KBM-7 (cell line): ENCODE data around the gene RARB.

Experiments used
- DNase-seq: peaks from one replicate; pipeline ENCODE4 v3.0.0-alpha.2; 2015
- in situ Hi-C: fragments of 300-500 bp; cut with MboI; formaldehyde crosslinking; loops from 2 replicates; pipeline ENCODE4 v1.14.3; 2020; ENCODE audit warnings: low sequenced_read_pairs, low pct_unique_long_range_greater_than_20kb, mixed read lengths

Gene RARB

DNA sequence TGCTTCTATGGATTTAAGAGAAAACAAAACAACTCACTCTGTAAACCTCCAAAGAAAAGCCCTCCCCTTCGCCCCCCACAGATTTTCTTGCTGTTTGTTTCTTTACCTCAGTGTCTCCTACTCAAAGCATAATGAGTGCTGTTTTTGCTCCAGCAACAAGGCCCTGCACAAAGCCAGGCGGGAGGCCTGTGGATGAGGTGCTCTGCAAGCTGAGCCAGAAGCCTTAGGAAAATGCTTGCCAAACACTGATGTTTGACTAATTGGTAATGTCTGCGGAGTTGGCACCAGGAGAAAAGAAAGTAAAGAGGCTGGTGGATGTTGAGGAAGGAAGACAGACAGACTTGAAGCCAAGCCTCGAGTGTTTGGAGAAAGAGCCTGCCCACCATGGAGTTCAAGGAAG lies 99.7 kb downstream of the RARB start:
- no peak for DNase-seq
- in situ Hi-C loops = no loop called here

DNA sequence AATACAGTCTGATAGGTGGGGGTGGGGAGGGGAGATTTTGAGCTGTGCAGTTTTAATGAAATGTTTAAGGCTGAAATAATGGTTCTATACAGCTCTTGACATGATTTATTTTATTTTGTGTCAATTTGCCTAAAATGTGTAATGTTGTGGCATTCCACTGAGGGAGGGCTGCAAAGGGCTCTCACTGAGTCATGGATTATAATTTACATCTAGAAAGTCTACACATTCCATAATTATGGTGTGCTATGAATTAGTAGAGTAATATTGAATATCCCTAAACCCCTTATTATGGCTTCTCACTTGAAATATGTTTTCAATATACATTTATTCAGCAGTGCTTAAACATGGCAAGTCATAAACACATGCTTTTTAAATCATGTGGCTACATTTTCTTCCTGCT lies 103.9 kb downstream of the RARB start:
- no peak for DNase-seq
- in situ Hi-C loops = no loop called here

DNA sequence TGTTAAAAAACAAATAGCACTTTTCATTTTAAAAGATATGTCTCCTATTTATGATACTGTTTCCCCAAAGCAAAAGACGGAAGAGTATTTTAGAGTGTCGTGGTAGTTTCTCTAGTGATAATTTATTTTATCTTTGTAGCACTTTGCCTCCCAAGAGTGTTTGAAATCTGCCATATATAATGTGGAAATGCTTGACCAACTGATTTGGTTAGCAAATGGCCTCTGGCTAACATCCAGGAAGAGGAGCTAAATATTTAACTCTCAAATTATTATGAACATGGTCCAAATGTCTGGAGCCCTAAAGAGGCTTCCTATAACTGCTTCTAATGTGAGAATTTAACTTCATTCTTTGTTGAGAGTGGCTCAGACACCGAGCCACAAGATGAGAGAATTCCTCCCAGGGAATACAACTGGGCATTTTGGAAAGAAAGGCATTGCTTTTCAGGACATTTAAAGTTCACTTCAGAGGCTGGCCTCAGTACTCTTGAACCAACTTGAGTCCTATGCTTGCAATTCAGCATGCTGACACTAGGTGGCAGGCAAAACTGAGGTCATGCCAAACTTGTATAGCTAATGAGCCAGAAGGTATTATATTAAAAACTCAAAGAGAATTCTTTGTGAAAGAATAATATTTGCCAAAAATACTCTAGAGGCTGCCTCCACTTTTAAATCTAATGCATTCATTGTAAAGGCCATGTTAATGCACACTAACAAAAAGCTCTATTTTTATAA lies 104.5 kb downstream of the RARB start:
- in situ Hi-C loops = no loop called here
- peak; percentile 32 for DNase-seq

DNA sequence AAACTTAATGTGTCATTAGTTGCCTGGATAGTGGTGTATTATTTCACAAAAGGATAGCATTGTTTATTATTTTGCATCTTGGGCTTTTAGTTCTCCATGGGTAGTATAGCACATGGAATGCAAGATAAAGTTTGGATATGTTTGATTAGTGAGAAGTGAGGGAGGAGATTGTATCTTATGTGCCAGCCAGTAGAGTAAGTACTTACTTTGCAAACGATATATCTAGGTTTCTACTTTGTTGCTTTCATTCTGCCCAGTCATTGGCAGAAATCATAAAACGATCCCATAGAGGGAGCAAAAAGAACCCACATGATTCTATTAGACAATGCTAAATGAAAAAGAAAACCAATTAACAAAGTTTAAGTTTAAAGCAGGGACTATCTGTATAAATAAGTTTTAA lies 105.3 kb downstream of the RARB start:
- in situ Hi-C loops = no loop called here
- no peak for DNase-seq

DNA sequence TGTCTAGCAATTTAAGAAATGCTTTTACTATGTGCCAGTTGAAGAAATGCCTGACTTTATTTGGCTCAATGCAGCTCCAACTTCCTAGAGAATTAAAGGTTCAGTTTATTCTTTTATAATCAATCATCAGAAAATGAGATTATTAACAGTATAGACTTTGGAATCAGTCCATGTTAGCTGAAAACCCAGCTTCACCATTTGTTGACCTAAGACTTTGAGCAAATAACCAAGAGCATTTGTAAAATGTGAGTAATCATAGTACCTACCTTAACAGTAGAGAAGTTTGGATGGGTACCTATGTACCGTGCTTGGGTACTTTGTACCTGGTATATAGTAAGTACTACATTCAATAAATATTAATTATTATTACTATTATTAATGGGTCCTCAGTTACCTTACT lies 105.9 kb downstream of the RARB start:
- DNase-seq = no peak
- in situ Hi-C loops = no loop called here

DNA sequence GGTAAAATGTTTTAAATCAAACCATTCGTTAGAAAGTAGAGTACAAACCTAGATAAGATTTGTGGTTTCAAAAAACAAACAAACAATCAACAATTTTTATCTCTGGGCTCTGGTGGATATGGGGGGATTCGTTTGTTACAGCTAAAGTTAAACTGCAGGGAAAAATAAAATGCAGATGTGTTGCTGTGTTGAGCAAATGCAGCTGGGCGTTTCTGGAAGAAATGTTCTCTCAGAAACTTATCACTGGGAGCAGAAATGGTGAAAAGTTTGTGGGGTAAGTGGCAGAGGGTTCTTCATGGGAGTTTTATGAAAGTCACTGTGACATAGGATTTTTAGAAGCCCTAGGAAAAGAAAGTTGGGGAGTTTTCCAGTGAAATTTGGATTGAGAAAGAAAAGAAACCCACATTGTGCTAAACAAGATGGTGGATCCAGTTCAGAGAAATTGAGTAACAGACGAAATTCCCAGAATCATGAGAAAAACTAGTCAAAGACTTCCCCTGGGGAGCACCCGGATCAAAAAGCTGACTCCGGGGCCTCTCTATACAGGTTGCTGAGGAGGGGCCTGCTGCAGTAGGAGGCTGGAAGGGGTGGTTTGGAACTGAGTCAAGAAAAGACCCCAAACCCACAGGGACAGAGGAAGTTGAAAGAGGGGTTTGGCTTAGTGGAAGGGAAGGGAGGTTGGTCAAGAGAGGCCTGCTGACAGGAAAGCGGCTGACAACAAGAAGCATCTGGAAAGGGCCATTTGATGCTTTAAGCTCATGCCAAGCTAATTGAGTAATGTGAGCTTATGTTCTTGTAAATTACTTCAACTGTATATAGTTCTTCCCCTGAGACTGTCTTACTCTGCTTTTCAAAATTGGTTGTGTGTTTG lies 108.7 kb downstream of the RARB start:
- no peak for DNase-seq
- in situ Hi-C loops = no loop called here

DNA sequence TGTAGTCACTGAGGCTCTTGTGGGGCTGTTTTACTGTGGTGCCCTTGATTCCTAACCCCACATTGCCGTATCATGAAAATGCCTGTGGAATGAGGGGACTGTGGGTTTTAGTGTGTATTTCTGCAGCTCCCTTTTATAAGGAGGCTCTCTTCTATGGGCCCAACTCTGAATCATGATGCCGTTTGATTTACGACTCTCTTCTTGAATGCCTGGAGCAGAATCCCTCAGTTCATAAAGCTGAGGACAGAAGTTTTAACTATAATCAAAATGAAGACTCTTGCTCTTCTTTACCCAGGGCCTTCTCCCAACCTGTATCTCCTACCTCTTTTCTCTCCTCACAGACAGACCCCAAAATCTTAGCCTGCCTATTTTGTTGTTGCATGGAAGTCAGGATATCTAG lies 109.5 kb downstream of the RARB start:
- no peak for DNase-seq
- in situ Hi-C loops = no loop called here

DNA sequence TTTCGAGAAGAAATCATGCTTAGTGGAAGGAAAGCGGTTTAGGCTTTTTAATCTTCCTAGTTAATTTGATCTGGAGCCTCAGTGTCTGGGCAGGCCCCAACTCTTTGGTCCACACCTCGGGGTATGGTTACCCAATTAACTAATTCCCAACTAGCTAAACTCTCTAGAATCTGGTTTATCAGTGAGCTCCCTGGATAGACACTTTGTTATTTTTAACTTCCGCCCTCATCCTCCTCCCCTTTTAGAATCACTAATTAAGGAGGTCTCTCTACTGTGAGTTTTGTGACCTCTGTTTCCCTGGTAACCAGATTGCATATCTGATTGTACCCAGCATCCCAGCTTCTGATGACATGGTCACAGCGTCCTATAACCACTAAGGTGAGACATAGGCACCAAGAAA lies 112.2 kb downstream of the RARB start:
- in situ Hi-C loops = no loop called here
- no peak for DNase-seq

DNA sequence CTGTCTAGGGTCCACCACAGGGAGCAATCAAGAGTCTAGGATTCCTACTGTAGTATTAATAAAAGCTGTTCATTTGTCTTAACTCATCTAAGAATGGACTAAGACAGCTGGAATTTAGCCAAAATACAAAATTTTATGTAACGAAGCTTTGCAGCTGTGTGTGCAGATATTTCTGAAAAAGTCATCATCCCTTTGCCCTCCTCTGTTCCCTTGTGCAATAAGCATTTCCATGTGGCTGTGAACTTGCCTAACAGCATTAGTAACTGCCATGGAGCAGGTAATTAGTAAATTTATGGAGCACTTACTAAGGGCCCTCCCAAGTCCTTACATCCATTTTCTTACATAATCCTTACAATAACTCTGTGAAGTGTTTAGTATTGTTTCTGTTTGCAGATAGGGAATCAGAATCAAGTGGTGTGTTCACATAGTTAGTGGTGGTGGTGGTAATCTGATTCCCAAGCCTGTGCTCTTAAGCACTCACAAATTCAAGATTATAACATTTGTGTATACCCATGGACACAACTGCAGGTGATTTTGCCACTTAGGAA lies 114.5 kb downstream of the RARB start:
- in situ Hi-C loops = no loop called here
- DNase-seq = no peak

DNA sequence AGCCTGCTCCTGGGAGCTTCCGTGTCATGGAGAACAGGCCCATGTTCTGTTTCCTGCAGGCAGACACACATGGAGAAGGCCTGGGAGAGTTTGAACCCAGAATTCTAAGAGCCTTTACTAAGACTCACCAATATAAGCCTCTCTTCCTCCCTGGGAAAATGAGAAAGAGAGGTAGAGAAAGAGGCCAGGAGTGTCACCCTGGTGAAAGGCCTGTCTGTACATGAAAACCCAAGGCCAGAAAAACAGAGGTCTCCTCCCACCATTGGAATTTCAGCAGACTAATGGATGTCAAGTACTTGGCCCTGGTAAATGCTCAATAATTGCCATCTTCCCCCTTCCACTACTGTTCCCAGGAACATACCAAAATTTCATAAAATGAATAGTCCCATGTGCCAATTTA lies 119.0 kb downstream of the RARB start:
- no peak for DNase-seq
- in situ Hi-C loops = no loop called here

DNA sequence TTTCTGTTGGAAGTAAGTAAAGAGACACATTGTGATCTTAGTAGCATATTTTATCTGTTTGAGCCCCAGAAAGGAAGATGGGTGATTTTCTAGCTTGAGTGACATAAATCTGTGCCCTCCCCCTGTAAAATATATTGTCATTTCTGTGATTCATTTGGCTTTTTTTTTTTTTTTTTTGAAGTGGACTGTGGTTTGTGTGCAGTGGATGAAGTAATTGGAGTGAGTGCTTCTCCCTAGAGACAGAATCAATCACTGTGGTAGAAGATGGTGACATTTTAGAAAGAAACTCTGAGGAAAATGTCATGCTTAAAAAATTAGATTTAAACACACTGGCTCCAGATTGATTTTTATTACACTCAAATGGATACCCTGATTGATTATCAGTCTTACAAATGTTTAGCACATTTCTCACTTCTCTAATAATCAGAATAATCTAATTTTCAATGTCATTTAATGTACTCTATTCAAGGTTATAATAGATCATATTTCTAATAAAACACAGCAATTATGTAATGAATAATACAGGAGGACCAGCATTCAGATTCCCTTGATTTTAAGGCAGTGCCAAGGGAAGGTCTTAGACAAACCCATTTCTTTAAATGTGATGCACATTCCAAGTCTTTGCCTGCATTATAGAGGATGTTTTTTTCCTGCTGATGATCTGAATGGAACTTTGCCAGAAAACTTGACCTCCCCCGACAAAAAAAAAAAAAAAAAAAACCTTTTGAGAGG lies 120.0 kb downstream of the RARB start:
- no peak for DNase-seq
- in situ Hi-C loops = no loop called here

DNA sequence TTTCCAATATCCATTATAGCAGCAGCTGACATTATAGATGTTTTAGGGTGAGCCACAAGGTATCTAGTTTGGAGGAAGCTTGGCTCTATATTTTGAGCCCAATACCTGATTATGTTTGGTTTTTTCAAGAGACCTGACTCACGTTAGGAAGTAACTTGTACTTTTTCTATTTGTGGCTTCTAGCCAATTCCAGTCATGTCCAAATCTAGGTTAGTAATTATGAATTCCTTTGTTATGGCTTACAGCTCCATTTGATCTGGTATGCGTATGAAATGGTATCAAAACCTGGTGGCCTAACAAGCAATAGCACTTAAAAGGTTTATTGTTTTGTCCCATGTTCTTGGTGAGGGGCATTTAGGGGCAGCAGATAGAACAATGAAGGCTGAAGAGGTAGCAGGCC lies 120.8 kb downstream of the RARB start:
- in situ Hi-C loops = no loop called here
- DNase-seq = no peak

DNA sequence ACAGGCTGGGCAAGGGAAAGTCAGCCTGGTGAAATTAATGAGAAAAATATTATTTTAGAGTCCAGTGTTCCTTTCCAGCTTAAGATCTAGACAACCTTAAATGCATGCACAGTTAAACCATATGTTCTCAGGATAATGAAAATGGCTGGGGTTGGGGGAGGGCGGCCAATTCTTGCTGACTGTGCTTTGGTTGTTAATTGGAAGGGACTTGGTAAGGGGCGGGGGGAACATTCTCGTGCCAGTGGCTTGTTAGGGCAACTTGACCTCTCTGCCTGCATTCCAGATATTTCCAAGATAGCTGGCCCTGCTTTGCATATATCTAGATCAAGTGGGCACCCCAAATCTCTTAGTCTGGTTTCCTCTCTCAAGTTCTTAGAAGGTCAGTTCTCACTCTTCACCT lies 124.2 kb downstream of the RARB start:
- in situ Hi-C loops = no loop called here
- no peak for DNase-seq

DNA sequence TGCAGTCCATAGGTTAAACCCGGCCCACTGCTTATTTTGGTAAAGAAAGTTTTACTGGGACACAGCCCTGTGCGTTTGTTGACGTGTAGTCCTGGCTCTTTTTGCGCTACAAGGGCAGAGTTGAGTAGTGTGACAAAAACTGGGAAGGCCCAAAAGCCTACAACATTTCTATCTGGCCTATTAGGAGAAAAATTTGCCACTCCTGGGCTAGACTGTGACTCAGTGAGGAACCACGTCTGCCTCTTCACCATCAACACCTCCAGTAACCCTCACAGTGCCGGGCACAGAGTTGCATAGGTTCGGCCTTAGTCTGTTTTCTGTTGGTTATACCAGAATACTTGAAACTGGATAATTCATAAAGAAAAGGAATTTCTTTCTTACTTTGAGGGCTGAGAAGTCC lies 126.3 kb downstream of the RARB start:
- no peak for DNase-seq
- in situ Hi-C loops = no loop called here

DNA sequence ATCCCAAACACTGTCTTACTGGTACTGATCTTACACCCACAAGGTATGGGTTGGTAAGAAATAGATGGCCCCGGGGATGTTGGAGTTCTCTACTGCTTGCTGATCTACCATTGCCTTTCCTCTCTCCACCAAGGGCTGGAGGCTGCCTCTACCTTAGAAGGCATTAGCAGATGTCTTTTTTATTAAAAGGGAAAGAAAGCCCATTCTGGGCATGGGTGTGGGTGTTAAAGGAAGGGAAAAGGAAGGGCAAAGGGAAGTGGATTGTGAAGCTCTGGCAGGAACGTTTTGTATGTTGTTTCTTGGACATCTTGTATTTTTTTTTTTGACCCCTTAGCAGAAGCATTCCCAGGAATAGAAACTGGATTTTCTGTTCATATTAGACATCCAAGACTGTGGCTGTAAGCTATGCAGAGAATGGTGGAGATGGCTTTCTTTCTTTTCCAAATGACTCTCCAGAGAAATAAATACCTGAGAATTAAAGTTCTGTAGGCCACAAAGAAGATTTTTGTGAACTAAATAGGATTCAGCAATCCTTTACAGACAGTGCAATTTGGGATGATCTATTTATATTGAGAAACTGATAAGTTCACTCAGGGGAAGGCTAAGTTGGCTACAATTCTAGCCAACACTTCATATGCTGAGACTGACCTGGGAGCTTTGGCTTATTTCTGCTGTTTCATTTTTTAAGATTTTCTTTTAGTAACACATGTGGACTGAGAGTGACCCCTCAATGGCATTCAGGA lies 127.8 kb downstream of the RARB start:
- no peak for DNase-seq
- in situ Hi-C loops = no loop called here

DNA sequence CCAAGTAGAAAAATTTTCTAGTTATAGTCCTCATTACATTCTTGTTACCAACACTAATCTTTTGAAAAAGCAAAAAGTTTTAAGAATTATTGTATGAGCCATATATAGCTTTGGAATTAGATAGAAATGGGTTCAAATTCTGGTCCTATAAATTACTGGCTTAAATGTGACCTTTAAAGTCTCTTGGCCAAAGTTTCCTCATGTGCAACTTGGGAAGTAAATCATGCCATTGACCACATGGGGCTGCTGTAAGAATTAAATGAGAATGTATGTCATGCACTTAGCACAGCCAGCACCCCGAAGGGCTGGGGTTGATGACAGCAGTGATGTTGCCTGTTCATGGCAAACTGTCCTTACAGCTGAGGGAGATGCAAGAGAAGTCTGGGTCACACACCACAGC lies 128.4 kb downstream of the RARB start:
- in situ Hi-C loops = no loop called here
- DNase-seq = no peak

DNA sequence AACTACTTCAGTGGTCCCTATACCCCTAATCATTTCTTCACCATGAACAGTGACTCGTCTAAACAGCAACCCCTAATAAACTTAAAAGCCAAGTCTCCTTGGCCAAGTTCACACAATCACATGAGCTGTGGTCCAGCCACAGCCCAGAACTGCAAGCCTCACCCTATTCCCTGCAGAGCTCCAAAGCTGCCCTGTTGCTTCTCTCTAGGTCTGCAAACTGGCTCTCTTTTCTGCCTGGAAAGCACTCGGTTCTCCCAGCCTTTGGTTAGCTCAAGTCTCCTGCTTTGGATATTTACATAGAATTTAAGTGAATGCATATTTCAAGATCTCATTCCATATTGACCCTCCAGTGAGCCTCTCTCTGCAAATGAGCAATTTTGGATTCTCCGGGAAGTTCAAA lies 129.6 kb downstream of the RARB start:
- no peak for DNase-seq
- in situ Hi-C loops = no loop called here

DNA sequence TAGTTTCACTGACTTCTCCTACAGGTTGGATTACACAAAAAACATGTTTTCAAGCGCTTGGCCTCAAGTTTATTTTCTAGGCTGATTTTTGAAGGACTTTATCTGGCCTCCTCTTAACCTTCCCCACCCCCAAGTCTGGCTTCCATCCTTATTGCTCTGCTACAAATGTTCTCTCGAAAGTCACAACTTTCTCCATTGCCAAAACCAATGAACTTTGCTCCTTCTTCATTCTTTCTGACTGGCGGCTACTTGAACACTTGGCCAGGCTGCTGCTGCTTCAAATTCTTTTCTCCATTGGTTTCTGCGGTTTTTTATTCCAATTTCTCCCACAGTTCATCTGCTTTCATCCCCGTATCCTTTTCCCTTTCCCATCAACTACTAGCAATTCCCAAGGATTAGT lies 130.1 kb downstream of the RARB start:
- DNase-seq = no peak
- in situ Hi-C loops = no loop called here

DNA sequence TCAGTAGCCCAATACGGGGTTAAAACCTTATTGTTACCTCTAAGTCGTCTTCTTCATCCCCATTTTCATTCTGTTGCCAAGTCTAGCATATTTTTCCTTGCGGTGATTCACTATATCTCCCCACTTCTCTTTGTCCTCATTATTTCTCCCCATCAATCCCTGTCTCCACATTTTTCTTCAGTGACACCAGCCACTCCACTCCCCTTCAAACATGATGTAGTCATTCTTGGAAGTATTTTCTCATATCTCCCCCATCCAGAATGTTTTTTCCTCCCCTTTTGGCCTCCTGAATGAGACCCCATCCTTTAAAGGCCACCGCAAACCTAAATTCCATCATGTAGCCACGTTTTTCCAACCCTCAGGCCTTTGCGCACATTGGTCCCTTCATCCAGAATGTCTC lies 130.7 kb downstream of the RARB start:
- in situ Hi-C loops = no loop called here
- no peak for DNase-seq
